Measurements from ENCODE around the gene SUN5. TPM values are rescaled to one million over a fixed set of nuclear protein-coding genes. Genes with fewer than 3 reads are reported as not detected.

Gene SUN5
- total RNA-seq, 3 donors from 2014 or later, result not detected

- TF ChIP-seq POLR2AphosphoS5 (IDR thresholded peaks at IDR 0.05) (no peak), POLR2A (IDR thresholded peaks at IDR 0.05) (no peak), CTCF (IDR thresholded peaks at IDR 0.05) (no peak)
- H3K9me3 ChIP-seq, result peaks cover 9 to 19% of the 10 kb centered on the region in 2 donors
- H3K36me3 ChIP-seq, result no peaks in the 10 kb centered on the region
- no peaks in the 10 kb centered on the region for H3K27me3 ChIP-seq
- intact Hi-C loops (cut with DNase I; ENCODE audit: low total_unique reads), result no loop called here
- no peak overlapping the region for H3K27ac ChIP-seq
- no peak overlapping the region for H3K4me3 ChIP-seq
- H3K4me1 ChIP-seq, result no peaks in the 10 kb centered on the region
- DNase-seq (ENCODE audit: low spot score in 2 of 2), result no peak
These were observed 39.5 kb upstream of the SUN5 start for GRCh38 chr20:33043731-33044181.

- intact Hi-C loops (cut with DNase I; ENCODE audit: low total_unique reads), result no loop called here
- Histone ChIP-seq H3K4me3 (no peak overlapping the region), H3K36me3 (no peaks in the 10 kb centered on the region), H3K27me3 (no peaks in the 10 kb centered on the region), H3K27ac (no peak overlapping the region), H3K9me3 (peaks cover 9 to 19% of the 10 kb centered on the region in 2 donors), H3K4me1 (no peaks in the 10 kb centered on the region)
- no peak for DNase-seq (ENCODE audit: low spot score in 2 of 2)
- TF ChIP-seq POLR2AphosphoS5 (IDR thresholded peaks at IDR 0.05) (no peak), CTCF (IDR thresholded peaks at IDR 0.05) (no peak), POLR2A (IDR thresholded peaks at IDR 0.05) (no peak)
These were observed 38.9 kb upstream of the SUN5 start for GRCh38 chr20:33042983-33043730.

GRCh38 chr20:33042430-33042829 lies 38.2 kb upstream of the SUN5 start:
- TF ChIP-seq CTCF (IDR thresholded peaks at IDR 0.05) (no peak), POLR2AphosphoS5 (IDR thresholded peaks at IDR 0.05) (no peak), POLR2A (IDR thresholded peaks at IDR 0.05) (no peak)
- no peaks in the 10 kb centered on the region for H3K27me3 ChIP-seq
- H3K4me1 ChIP-seq, result no peaks in the 10 kb centered on the region
- intact Hi-C loops (cut with DNase I; ENCODE audit: low total_unique reads), result no loop called here
- H3K9me3 ChIP-seq, result peaks cover 9 to 19% of the 10 kb centered on the region in 2 donors
- DNase-seq (ENCODE audit: low spot score in 2 of 2), result no peak
- H3K4me3 ChIP-seq, result no peak overlapping the region
- H3K36me3 ChIP-seq, result no peaks in the 10 kb centered on the region
- H3K27ac ChIP-seq, result no peak overlapping the region

- Histone ChIP-seq H3K9me3 (peaks cover 0 to 3% of the 10 kb centered on the region in 2 donors), H3K36me3 (no peaks in the 10 kb centered on the region), H3K27ac (no peak overlapping the region), H3K27me3 (no peaks in the 10 kb centered on the region), H3K4me1 (no peaks in the 10 kb centered on the region), H3K4me3 (no peak overlapping the region)
- no peak for DNase-seq (ENCODE audit: low spot score in 2 of 2)
- no peak for TF ChIP-seq POLR2A (IDR thresholded peaks at IDR 0.05)
- no peak for TF ChIP-seq CTCF (IDR thresholded peaks at IDR 0.05)
- no peak for TF ChIP-seq POLR2AphosphoS5 (IDR thresholded peaks at IDR 0.05)
- intact Hi-C loops (cut with DNase I; ENCODE audit: low total_unique reads), result no loop called here
These were observed 34.0 kb upstream of the SUN5 start for GRCh38 chr20:33038243-33038642.

GRCh38 chr20:33037456-33037855 lies 33.2 kb upstream of the SUN5 start:
- no peaks in the 10 kb centered on the region for H3K36me3 ChIP-seq
- TF ChIP-seq CTCF (IDR thresholded peaks at IDR 0.05) (no peak), POLR2A (IDR thresholded peaks at IDR 0.05) (no peak), POLR2AphosphoS5 (IDR thresholded peaks at IDR 0.05) (no peak)
- peaks cover 0 to 9% of the 10 kb centered on the region in 2 donors for H3K9me3 ChIP-seq
- no peak overlapping the region for H3K4me3 ChIP-seq
- no peak for DNase-seq (ENCODE audit: low spot score in 2 of 2)
- no peaks in the 10 kb centered on the region for H3K4me1 ChIP-seq
- intact Hi-C loops (cut with DNase I; ENCODE audit: low total_unique reads), result no loop called here
- no peaks in the 10 kb centered on the region for H3K27me3 ChIP-seq
- no peak overlapping the region for H3K27ac ChIP-seq

All from breast epithelium (tissue), 4 donors.